HG03097 (cell line): Measurements from ENCODE around the gene ATP5IF1.

Source experiments
- ATAC-seq: cut with Tn5 transposase; IDR thresholded peaks from one replicate; pipeline ENCODE4 v1.9.1; 2021; ENCODE audit not compliant: unreplicated experiment, low FRiP score

Gene ATP5IF1

GRCh38 chr1:28235755-28236655 is at the start of gene ATP5IF1:
Gene ATP5IF1 (plus strand): TSS chr1:28236124. CDS start chr1:28236184, 60 bp downstream.
- peak; percentile 76 for ATAC-seq

- ATAC-seq = no peak
These were observed 45.5 kb upstream of the ATP5IF1 start for GRCh38 chr1:28190337-28190979.

DNA sequence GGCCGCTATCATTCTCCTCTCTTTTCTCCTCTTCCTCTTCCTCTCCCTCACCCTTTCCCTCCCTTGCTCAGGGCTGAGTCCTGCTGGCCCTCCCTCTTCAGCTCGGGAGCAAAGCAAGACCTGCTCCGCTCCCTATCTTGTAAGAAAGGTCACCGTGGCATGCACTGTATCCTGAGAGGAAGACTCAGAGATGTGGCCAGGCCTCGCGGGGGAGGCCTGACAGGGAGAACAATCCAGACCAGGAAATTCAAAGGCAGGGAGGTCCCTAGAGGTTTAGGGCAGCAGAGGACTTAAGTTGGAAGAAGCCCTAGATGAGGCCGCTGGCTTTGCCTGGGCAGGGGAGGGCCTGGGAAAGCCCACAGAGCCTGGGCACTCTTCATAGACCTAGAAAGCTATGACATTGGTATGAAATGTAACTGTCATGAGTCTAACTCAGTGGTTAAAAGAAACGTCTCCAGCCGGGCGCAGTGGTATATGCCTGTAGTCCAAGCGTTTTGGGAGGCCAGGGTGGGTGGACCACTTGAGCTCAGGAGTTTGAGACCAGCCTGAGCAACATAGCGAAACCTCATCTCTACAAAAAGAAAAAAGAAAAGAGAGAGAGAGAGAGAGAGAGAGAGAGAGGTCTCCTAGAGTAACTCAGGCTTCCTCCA is 44.8 kb upstream of the ATP5IF1 start:
- ATAC-seq = no peak

GRCh38 chr1:28193701-28194161 is 42.2 kb upstream of the ATP5IF1 start:
- ATAC-seq = no peak

- no peak for ATAC-seq
These were observed 41.4 kb upstream of the ATP5IF1 start for GRCh38 chr1:28194326-28195035.

DNA sequence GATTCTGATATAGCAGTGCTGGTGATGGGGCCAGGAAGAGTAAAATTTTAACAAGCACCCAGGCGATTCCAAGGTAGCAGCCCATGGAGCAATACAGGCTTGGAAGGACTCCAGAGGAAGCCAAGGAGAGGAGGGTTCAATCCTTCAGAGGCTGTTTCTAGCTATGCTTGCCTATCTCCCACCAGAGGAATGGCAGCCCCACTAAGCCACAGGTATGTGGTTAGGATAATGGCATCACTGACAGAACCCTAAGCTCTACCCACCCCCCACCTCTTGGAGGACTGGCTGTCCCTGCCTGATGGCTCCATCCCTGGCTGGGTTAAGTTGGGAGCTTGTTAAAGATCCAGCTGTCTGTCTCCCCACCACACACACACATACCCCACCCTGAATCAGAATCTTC is 40.1 kb upstream of the ATP5IF1 start:
- ATAC-seq = no peak

DNA sequence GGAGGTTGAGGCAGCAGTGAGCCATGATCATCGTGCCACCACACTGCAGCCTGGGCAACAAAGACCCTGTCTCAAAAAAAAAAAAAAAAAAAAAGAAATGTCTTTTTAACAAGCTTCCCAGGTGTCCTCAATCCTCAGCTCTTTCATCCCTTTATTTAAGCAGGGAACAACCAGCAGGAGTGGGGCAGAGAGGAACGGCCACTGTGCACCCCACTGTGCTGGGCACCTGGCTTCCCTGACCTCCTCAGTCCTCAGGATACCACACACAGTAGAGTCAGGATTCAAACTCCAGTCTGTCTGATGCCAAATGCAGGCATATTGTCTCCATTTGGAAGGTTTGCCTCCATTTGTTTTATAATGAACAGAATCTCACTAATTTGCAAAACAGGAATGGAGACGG is 39.6 kb upstream of the ATP5IF1 start:
- no peak for ATAC-seq

DNA sequence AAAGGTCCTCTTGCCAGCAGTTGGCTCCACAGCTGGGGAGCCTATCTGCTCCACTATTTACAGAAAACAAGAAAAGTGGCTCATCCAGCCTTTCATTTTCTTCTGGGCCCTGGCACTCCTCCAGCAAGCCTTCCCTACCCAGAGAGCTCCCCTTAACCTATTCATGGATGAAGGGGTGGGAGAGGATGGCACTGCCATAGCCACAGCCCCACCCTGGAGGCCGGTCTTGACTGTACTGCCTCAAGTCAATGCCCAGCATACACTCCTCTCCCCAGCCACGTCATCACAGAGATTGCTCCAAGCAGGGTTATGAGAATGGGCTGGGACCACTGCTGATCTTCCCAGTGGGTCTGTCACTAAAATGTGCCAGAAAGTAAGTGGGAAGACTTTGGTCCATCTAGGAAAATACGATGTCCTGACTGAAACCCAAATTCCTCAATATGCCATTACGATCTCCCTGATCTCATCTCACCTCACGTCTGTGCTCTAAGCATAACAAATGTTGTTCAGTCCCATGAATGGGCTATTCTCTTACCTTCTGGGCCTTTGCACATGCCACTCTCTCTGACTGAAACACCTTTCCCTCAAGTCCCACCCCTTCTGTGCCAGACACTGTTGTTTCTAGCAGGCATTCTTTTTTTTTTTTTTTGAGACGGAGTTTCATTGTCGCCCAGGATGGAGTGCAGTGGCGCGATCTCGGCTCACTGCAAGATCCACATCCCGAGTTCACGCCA is 38.1 kb upstream of the ATP5IF1 start:
- no peak for ATAC-seq

DNA sequence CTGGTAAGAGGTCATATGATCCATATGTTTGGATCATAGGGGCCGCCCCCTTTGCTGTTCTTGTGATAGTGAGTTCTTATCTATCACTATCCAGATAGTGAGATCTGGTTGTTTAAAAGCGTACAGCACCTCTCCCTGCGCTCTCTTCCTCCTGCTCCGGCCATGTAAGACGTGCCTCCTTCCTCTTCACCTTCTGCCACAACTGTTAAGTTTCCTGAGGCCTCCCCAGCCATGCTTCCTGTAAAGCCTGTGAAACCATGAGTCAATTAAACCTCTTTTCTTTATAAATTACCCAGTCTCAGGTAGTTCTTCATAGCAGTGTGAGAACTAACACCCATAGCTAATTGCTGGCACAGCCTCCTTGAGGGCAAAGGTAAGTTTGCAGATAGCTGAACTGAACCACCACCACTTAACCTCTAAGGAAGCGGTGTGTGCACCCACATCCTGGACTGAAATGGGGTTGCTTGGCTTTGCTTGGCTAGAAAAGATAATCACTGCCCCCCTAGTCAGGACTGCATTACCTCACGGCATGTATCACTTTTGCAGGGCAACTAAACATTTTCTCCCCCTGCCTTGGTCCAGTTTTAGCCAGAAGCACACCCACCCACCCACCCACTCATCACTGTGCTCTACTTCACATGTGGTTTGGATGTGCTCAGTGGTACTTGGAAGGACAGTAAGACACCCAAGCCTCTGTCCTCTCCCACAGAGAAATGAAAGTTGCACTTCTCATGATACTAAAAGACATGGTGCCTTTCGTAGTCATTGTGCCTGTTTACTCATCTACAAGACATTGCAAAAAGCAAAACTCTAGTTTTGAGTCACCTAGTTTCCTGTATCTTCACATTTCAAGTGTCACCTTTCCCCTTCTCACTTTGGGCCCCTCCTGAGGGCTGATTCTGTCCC is 36.3 kb upstream of the ATP5IF1 start:
- ATAC-seq = peak; percentile 72

DNA sequence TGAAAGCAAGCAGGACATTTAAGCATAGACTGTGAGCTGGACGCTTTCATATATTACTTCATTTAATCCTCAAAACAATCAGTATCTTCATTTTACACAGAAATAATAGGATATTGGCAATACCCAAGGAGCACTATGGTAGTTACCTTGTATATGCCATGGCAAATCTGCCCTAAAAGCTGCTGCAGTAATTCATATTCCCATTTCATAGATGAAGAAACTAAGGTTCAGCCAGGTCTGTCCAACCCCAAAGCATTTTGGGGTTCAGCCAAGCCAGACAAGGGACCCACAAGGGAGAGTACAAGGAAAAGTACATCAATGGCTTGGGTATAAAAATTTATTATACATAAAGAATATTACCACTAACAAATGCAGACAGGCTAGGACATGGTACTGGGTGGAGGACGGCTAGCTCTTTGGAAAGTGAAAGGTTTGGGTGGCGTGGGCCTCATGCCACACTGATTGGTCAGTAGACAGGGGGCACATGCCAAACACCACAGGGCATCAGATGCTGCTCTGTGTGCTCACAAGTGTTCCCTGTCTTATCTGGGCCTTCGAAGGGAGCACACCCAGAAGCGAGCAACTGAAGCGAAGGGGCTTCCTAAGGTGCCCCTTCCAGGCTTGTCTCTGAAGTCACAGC is 35.6 kb upstream of the ATP5IF1 start:
- ATAC-seq = no peak

GRCh38 chr1:28205243-28205642 is 30.7 kb upstream of the ATP5IF1 start:
- ATAC-seq = no peak

- no peak for ATAC-seq
These were observed 27.0 kb upstream of the ATP5IF1 start for GRCh38 chr1:28208818-28209441.

DNA sequence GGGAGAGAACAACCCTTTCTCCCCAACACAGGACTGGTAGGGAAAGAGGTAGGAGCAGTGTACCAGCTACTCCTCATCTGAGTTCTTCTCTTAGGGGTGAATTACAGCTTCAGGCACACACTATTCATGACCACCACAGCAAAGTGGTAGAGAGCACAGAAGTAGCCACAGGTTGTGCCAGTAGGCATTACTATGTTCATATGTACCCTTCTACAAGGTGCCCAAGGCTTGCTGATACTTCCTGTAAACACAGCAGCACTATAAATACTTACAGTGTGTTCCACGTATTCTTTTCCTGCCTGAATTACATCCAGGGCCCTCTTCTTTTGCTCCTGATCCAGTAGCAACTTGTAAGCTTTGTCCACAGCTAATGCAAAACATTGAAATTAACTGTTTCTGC is 26.2 kb upstream of the ATP5IF1 start:
- no peak for ATAC-seq

DNA sequence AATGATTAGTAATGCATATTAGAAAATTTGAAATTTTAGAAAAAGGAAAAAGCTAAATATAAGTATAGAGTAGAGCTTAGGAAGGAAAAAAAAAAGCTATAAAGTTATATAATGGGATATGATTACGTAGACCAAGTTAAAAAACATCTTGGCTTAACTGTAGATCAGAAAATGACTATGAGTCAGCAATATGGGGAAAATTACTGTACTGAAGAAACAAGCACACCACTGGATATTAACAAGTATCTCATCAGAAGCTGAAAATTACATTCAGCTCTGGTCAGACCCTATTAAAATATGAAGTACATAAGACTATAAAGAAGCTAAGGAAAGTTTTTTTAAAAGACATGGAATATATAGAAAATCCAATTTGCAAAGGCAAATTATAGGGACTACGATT is 22.6 kb upstream of the ATP5IF1 start:
- ATAC-seq = no peak

- no peak for ATAC-seq
These were observed 6.8 kb upstream of the ATP5IF1 start for GRCh38 chr1:28229089-28229488.

GRCh38 chr1:28229996-28230395 is 5.9 kb upstream of the ATP5IF1 start:
- ATAC-seq = no peak

DNA sequence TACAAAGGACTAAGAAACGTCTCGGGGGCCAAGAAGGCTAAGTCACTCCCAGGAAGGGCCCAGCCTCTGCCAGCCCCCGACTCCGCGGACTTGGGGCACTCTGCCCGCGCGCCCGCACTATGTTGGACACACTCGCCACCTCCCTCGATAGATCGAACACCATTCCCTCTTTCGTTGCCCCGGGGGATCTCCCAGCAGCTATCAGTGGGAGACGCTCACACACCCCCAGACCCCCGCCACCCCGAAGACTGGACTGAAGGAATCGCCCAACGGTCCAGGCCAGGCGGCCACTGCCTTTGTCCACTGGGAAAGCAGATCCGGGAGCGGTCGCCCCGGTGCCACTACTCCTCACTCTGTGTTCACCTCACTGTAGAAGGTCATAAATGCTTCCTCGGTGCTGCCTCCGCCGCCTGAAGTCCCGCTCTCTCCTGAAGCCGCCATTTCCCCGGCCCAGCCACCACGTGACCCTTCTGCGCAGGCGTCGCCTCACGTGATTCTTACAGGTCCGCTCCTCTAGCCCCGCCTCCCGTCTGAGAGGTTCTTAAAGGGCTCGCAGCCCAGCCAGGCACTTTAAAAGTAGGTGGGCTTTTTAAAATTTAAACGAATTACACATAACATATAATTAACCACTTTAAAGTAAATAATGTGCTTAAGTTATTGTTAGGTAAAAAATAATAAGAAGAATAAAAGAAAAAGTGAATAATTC is 3.2 kb upstream of the ATP5IF1 start, which contains the start of gene DNAJC8:
DNAJC8 (minus strand) TSS at position 472 of the 706 bp plus-strand sequence; CDS start at position 441, 31 bp downstream.
- ATAC-seq = peak; percentile 44
